GM13977 (cell line): ENCODE data around the gene HEPN1.

Experiments
- DNase-seq: peaks from one replicate; pipeline ENCODE4 v3.0.0; 2012; ENCODE audit warnings: low spot score
- in situ Hi-C: fragments of 300-500 bp; cut with MboI; formaldehyde crosslinking; loops from one replicate; pipeline ENCODE4 v1.12.0; 2022; ENCODE audit warnings: low sequenced_read_pairs, low pct_unique_long_range_greater_than_20kb, mixed read lengths, inconsistent platforms; ENCODE audit not compliant: unreplicated experiment
- TF ChIP-seq, protein P1 (sequence below): IDR thresholded peaks from 2 replicates; pipeline ENCODE4 v1.5.1; 2012; ENCODE audit warnings: mild to moderate bottlenecking, control low read depth; ENCODE audit not compliant: insufficient read depth; ENCODE audit errors: extremely low read depth, missing control alignments

Gene HEPN1

DNA sequence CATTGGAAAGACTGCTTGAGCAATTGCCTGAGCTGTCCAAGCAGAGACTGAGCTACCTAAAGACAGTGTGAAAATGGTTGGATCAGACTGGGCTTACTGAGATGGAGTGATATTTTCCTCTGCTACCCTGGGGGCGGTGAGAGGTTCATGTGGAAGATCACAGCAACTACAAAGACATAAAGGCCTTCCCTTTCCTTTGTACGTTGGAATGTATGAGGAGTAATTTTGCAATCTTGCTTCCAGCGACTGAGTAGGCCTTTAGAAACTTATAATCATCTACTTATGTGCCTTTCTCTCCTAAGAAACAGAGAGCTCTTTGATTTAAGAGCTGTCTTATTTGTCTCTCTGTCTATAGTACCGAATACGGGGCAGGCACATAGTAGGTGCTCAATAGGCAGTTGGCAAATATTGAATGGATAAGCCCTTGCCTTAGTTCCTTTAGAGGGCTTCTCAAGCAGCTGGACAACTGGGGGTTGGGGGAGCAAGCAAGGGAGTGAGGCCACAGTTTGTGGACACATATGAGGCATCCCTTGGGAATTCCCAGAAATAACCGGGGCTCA lies 19.2 kb downstream of the HEPN1 start:
- no peak for DNase-seq
- TF ChIP-seq, protein P1, sequence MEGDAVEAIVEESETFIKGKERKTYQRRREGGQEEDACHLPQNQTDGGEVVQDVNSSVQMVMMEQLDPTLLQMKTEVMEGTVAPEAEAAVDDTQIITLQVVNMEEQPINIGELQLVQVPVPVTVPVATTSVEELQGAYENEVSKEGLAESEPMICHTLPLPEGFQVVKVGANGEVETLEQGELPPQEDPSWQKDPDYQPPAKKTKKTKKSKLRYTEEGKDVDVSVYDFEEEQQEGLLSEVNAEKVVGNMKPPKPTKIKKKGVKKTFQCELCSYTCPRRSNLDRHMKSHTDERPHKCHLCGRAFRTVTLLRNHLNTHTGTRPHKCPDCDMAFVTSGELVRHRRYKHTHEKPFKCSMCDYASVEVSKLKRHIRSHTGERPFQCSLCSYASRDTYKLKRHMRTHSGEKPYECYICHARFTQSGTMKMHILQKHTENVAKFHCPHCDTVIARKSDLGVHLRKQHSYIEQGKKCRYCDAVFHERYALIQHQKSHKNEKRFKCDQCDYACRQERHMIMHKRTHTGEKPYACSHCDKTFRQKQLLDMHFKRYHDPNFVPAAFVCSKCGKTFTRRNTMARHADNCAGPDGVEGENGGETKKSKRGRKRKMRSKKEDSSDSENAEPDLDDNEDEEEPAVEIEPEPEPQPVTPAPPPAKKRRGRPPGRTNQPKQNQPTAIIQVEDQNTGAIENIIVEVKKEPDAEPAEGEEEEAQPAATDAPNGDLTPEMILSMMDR, result no peak
- in situ Hi-C loops, result no loop called here

DNA sequence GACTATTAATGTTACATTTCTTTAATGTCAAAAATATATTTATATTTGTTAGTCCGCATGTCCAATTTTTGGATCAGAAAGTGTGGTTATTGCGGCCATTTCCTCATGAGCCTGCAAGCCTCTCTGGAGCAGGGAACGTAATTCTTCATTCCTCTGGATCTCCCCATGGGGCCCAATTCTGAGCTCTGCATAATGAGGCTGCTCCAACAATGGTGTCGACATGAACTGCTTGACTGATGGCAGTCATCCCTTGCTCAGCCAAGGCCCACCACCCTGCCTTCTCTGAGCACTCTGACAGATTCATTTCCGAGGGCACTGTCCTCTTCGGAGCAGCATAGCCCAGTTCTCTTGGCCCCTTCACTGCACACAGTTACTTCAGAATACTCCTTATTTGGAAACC lies 19.9 kb downstream of the HEPN1 start:
- TF ChIP-seq, protein P1, result no peak
- in situ Hi-C loops, result no loop called here
- DNase-seq, result no peak

DNA sequence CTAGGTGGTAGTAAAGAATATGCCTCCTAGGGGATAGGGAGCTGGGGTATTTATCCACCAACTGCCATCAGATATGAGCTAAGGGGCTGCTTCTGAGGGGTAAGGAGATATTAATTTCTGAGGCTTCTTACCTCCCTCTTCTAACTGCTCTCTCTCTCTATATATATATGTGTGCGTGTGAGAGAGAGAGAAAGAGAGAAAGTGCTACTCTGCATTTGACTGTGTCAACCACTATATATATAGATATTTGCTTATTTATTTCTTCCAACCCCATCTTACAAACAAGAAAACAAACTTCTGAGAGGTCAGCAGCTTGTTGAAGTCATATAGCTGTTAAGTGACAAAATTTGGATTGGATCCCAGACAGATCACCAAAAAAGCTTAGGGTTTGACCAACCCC lies 22.7 kb downstream of the HEPN1 start:
- TF ChIP-seq, protein P1, result no peak
- in situ Hi-C loops, result no loop called here
- DNase-seq, result no peak

DNA sequence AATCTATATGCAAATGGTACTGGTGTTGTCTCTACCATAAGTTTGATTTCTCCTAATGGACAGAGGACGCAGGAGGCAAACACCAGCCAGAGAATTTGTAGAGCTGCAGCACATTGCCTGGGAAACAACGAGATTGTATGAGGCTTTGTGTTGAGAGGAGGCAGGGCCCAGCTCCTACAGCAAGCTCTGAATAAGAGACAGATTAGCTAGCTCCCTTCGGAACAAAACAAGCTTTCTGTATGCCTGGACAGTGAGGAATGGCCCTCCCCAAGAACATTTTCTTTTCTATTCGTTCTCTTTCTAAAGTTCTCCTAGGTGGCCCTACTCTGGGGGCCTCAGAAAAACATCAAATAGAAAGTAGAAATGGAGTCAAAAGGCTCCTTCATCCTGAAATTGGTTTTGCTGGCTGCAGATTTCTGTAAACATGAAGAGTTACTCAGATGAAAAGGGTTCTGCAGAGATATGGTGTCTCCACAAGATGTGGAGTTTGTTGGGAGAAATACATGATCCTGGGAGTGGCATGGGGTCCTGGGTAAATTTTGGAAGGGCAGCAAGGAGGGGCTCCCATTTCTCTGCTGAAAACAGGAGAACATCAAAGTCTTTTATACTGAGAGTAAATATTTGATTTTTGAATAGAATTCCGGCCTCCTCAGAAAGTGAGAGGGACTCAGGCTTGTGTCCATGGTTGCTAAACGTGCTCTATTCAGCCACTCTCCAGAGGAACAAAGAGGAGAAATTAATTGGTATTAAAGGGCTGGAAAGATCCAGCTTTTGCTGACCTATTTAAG lies 23.6 kb downstream of the HEPN1 start:
- TF ChIP-seq, protein P1, result no peak
- in situ Hi-C loops, result no loop called here
- DNase-seq, result no peak

DNA sequence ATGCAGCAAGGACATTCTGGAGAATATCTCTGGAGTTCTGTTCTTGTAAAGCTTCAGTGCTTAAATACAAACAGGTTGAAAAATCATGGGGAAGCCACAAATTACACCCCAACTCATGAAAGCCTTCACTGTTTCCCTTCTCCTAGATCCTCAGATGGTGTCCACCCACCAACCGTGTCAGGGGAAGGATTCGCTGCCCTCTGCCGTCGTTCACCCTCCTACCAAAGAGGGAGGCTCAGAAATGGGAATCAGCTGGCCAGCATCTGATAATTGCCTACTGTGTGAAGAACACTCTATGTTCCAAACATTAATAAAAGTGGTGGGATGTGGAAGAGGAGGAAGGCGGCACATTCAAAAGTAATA lies 24.2 kb downstream of the HEPN1 start:
- TF ChIP-seq, protein P1, result no peak
- in situ Hi-C loops, result no loop called here
- DNase-seq, result no peak

DNA sequence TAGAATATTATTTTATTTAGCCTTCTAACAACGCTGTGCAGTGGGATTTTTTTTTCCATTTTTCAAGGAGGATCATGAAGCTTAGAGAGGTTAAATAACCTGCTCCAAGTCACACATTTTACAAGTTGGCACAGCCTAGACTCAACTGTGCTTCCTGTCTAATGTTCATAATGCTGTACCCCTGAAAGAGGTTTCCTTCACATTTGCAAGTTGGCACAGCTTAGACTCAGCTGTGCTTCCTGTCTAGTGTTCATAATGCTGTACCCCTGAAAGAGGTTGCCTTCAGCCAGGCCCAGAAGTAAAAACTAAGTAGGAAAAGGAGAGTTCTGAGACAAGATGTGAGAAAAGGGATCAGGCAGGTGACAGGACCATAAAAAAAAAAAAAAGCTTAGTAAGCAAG lies 24.7 kb downstream of the HEPN1 start:
- no peak for DNase-seq
- in situ Hi-C loops, result no loop called here
- TF ChIP-seq, protein P1, result no peak

DNA sequence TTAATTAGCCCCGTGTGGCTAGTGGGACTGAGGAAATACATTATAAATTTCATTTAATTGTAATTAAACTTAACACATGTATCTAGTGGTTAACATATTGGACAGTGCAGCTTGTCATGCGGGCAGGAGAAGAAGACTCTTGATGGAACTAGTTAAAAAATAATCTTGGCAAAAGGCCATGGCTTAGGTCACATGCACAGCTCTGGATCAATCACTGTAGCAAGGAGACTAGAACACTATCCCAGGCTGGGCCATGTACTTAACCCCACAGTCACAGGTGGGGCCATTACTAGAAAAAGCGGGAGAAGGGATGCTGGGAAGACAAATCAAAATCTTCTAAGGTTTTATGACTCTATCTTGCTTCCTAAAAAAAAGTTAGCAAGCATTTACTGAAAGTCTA lies 25.5 kb downstream of the HEPN1 start:
- in situ Hi-C loops, result no loop called here
- DNase-seq, result no peak
- TF ChIP-seq, protein P1, result no peak
